Peyer's patch (tissue), 4 donors: ENCODE data around the gene MYO1F.

ENCODE experiments used
- CTCF ChIP-seq, 6 experiments: fragments of 450-650 bp in 4 of 6; fragments of 200-600 bp in 2 of 6; sonication (generic) in 1 of 6; IDR thresholded peaks; one replicate each; pipeline ENCODE4 v1.5.1; 2017 to 2019; ENCODE audit warnings: antibody characterized with exemption in 6 of 6, mild to moderate bottlenecking in 3 of 6, moderate library complexity in 1 of 6
- POLR2A ChIP-seq, 2 donors: fragments of 450-650 bp; IDR thresholded peaks; one replicate each; pipeline ENCODE4 v1.5.1; 2017; ENCODE audit warnings: antibody characterized with exemption in 2 of 2, mild to moderate bottlenecking in 2 of 2, moderate library complexity in 2 of 2

GRCh38 chr19:8561075-8561764 lies 16.0 kb downstream of the MYO1F start:
- TF ChIP-seq CTCF (IDR thresholded peaks at IDR 0.05) (no peak), POLR2A (IDR thresholded peaks at IDR 0.05) (no peak)
